GM19351 (cell line): ENCODE results near the gene STX2.
"Not testable (repeated sequence)": the region's sequence is repeated elsewhere in the genome, so short reads cannot be mapped to it uniquely, and the experiment has no call there.

ENCODE experiments used
- ATAC-seq: cut with Tn5 transposase; IDR thresholded peaks from one replicate; pipeline ENCODE4 v1.9.1; 2021; ENCODE audit warnings: mild to moderate bottlenecking, moderate library complexity; ENCODE audit not compliant: unreplicated experiment

The STX2 gene

DNA sequence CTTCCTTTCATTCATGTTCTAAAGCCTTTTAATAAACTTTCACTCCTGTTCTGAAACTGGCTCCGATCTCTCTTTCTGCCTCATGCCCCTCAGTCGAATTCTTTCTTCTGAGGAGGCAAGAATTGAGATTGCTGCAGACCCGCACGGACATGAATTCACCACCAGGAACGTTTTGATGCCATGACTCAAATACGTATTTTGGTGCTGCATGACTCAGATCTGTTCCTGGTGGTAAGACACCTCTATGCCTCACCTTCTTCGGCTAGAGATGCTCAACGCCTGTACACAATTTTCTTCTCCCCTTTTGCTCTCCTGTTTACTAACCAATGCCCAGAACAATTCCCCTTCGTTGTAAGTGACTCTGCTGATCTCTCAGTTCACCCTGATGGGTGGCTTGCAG lies 70.9 kb downstream of the STX2 start:
- peak; percentile 74 for ATAC-seq

DNA sequence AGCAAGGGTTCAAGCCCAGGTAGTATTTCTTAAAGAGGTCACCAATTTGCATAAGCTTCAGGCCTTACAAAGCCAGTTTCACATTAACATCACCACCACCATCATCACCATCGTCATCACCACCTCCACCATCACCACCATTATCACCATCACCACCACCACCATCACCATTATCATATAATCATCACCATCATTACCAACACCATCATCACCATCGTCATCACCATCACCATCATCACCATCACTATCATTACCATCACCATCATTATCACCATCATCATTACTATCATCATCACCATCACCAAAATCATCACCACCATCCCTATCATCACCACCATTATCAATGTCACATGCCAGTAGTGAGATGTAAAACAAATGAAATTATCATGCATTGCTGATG lies 72.6 kb downstream of the STX2 start:
- ATAC-seq = no peak

GRCh38 chr12:130765186-130765659 lies 73.8 kb downstream of the STX2 start:
- no peak for ATAC-seq

GRCh38 chr12:130764475-130765185 lies 74.4 kb downstream of the STX2 start:
- ATAC-seq = no peak

- ATAC-seq = no peak
These were observed 75.0 kb downstream of the STX2 start for GRCh38 chr12:130764073-130764472.

DNA sequence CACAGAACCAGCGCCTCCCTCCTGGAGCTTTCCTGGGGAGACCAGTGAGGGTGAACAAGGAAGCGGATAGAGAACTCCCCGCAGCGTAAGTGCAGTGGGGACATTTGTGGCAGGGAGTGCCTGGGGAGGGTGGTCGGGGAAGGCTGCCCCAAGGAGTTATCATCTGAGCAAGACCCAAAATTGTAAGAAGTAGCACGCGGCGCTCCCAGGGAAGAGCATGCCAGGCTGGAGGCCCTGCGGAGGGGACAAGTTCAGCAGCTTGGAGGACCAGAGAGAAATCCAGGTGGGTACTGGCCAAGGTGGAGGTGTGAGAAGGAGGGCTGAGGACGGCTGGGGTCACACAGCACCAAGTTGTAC lies 76.8 kb downstream of the STX2 start:
- no peak for ATAC-seq

DNA sequence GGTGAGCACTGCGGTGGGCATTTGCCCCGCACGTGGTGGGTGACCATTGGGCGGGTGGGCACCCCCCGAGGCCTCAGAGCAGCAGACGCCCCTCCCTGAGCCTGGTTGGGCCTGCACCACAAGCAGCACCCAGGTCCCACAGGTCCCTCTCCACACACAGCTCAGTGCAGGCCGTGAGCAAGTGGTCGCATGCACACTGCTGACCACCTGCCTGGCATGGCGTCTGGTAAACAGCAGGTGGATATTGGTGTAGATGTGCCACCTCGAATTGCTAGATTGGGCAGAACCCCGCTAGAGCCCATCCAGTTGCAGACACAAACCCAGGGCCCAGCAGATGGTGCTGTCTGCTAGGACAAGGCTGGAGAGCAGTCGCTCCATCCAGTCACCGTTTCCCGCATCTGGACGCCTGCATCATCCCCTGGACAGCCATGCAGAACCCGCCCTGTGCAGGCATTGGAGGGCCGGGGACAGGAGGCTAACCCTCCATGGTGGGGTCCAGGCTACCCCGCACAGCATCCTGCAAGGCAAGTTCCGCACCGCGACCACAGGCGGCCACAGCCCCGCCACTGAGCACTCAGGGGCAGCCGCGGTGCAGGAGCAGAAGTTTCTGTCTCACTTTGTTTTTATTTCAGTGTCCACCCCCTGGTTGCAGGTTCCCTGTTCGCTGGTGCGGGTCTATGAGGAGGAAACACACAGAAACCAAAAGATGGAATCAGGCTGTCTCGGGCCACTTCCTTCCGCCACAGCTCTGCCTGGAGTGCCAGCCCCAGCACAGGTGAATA lies 77.3 kb downstream of the STX2 start:
- peak; percentile 60 for ATAC-seq

GRCh38 chr12:130754234-130754901 lies 84.7 kb downstream of the STX2 start:
- no peak for ATAC-seq

DNA sequence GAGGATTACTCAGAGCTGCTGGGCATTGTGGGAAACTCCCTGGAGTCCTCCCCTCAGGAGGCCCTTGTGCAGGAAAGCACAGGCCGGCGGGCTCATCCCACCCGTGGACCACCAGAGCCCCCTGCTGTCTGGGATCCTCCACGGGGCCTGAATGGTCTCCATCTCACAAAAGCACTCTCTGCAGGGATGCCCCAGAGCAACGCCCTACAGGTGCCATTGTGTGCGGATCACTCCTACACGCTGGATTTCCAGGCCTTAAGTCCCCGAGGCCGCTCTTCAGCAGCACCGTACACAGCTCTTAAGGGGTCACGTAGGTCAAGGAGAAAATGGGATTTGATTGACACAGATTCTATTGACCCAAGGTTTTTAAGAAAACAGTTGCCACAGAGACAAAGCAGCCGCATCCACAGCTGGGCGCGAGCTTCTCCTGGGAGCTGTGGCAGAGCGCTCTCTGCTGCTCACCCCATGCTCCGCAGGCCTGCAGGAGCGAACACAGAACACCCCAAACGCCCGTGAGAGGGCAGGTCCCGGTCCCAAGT lies 86.3 kb downstream of the STX2 start:
- ATAC-seq = no peak

GRCh38 chr12:130752037-130752436 lies 87.0 kb downstream of the STX2 start:
- ATAC-seq = not testable (repeated sequence)

GRCh38 chr12:130748786-130749185 lies 90.3 kb downstream of the STX2 start:
- ATAC-seq = no peak

DNA sequence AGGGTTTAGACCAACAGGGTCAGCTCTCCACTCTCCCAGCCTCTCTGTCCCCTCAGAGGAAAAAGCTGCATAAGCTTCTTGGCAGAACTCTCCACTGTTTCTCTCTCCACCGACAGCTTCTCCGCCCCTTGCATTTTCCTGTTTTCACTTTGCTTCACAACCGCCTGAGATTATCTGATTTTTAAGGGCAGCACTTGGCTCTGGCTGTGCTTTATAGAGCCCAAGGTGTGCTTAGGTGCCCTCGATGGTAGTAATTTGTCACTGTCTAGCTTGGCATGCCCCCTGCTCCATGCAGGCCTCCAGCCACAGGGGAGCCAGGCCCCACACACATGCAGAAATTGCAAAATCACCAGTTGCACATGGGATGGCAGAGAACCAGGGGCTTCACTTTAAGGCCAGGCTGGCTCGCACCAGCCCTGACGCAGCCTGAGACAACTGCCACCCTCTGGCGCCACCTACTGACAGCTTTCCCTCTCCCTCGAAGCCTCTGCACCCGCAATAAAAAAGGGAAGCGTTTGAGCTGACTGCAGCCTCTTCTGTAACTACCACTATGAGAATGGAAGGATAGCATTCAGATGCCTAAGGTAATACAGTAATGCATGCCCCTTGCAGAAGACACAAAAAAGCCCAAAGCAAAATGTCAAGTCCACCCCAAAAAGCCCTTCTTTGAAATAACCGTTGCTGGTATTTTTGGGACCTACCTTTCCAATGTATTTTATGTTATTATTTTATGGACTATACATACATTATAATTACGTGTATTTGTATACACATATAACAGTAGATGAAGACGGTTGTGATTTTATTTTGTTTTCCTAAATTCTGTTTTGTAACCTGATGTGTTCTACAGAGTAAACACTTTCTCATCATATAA lies 90.9 kb downstream of the STX2 start:
- ATAC-seq = peak; percentile 95

DNA sequence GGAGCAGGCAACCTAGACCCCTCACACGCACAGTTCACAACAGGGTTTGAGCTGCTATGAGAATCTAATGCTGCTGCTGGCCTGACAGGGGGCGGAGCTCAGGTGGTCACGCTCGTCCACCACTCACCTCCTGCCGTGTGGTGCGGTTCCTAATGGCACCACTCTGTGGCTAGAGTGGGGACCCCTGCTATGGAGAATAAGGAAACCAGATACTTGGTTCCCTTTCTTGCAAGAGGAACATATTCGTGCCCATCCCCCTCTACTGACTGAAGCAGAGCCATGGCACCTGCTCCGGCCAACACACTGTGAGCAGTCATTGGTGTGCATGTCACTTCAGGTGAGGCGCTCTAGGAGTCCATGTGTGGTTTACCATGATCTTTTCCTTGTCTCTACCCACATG lies 92.5 kb downstream of the STX2 start:
- ATAC-seq = no peak

- ATAC-seq = no peak
These were observed 93.1 kb downstream of the STX2 start for GRCh38 chr12:130745921-130746320.

GRCh38 chr12:130744274-130744673 lies 94.8 kb downstream of the STX2 start:
- ATAC-seq = no peak

- no peak for ATAC-seq
These were observed 95.4 kb downstream of the STX2 start for GRCh38 chr12:130743606-130744005.

DNA sequence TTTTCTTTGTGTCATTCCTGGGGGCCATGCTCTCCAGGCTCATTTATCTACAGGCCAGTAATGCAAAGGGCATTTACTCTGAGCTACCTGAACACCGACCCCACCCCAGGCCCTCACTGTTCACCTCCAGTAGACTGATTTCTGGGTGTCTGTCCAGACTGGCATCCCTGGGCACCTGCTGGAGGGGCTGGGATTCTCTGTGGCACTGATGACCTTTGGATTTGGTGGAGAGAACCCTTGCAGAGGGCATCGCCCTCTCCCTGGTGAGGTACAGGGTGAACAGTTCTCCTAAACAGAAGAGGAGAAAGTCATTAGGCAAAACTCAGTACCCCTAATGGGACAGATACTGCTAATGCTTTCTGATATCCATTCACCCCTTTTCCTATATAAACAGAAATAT lies 95.9 kb downstream of the STX2 start:
- no peak for ATAC-seq

- no peak for ATAC-seq
These were observed 96.3 kb downstream of the STX2 start for GRCh38 chr12:130742716-130743115.

- ATAC-seq = no peak
These were observed 96.9 kb downstream of the STX2 start for GRCh38 chr12:130742112-130742511.
